B cell (primary cell): Measurements from ENCODE around the gene TANK. TPM values are rescaled to one million over a fixed set of nuclear protein-coding genes. Genes with fewer than 3 reads are reported as not detected.

Experiments
- ATAC-seq: fragments of 200-7000 bp; cut with Tn5 transposase; one replicate; pipeline ENCODE4 v1.10.0; 2021; ENCODE audit warnings: low read depth, mild to moderate bottlenecking, moderate number of reproducible peaks, moderate library complexity
- CTCF ChIA-PET: fragments of 350-600 bp; sonication (Branson Sonifier 250); formaldehyde crosslinking; loops from one replicate; lab custom pipeline; 2021; ENCODE audit warnings: antibody characterized with exemption, inconsistent platforms; lab: Charles Lee
- POLR2A ChIA-PET: fragments of 350-600 bp; sonication (Branson Sonifier 250); formaldehyde crosslinking; loops from one replicate; lab custom pipeline; 2021; ENCODE audit warnings: antibody characterized with exemption; lab: Charles Lee
- DNase-seq: peaks from one replicate; pipeline ENCODE4 v3.0.0; 2013
- H2AFZ ChIP-seq: 2 replicates; pipeline ENCODE4 v1.6.1; 2012; ENCODE audit warnings: mild to moderate bottlenecking, low read depth, low read length; ENCODE audit not compliant: insufficient read depth, poor library complexity, severe bottlenecking
- H3K27ac ChIP-seq, 2 donors: 1 replicate in 1 of 2; 2 replicates in 1 of 2; pipeline ENCODE4 v1.5.1; 2012 to 2013; ENCODE audit warnings: low read length in 2 of 2, mild to moderate bottlenecking in 2 of 2, moderate library complexity in 1 of 2
- H3K27me3 ChIP-seq, 4 experiments: fragments of 200-600 bp in 1 of 4; sonication (generic) in 1 of 4; replicated peaks in 1 of 4; 1 replicate in 2 of 4; 2 replicates in 2 of 4; pipeline versions ENCODE4 v1.6.1 to v1.7.0; 2013 to 2016; ENCODE audit warnings: low read length in 3 of 4, mild to moderate bottlenecking in 2 of 4, mixed read lengths in 1 of 4, moderate library complexity in 1 of 4; ENCODE audit not compliant: insufficient read depth in 4 of 4, control insufficient read depth in 3 of 4; ENCODE audit errors: control extremely low read depth in 1 of 4
- H3K36me3 ChIP-seq, 2 experiments: replicated peaks in 1 of 2; 1 replicate in 1 of 2; 2 replicates in 1 of 2; pipeline versions ENCODE4 v1.6.1 to v1.7.1; 2013; ENCODE audit warnings: low read length in 1 of 2; ENCODE audit not compliant: insufficient read depth in 2 of 2, control insufficient read depth in 1 of 2; ENCODE audit errors: control extremely low read depth in 1 of 2, extremely low read depth in 1 of 2
- H3K4me1 ChIP-seq, 2 donors: fragments of 200-600 bp in 1 of 2; sonication (generic) in 1 of 2; 1 replicate in 1 of 2; 2 replicates in 1 of 2; pipeline versions ENCODE4 v1.5.1 to v1.6.1; 2013 to 2017; ENCODE audit warnings: low read length in 2 of 2; ENCODE audit not compliant: control insufficient read depth in 2 of 2, insufficient read depth in 2 of 2
- H3K4me2 ChIP-seq: replicated peaks from 2 replicates; pipeline ENCODE3; 2012; ENCODE audit warnings: mild to moderate bottlenecking, low read depth, low read length; ENCODE audit not compliant: poor library complexity, severe bottlenecking
- H3K4me3 ChIP-seq, 5 experiments: fragments of 200-600 bp in 1 of 5; sonication (generic) in 1 of 5; 1 replicate in 3 of 5; 2 replicates in 2 of 5; pipeline versions ENCODE4 v1.5.1 to v1.7.0; 2011 to 2016; ENCODE audit warnings: low read length in 4 of 5, mild to moderate bottlenecking in 4 of 5, low read depth in 2 of 5, control low read depth in 1 of 5, moderate library complexity in 1 of 5; ENCODE audit not compliant: insufficient read depth in 1 of 5; ENCODE audit errors: control extremely low read depth in 1 of 5, extremely low read depth in 1 of 5
- H3K79me2 ChIP-seq: fragments of 200-600 bp; sonication (generic); one replicate; pipeline ENCODE4 v1.6.0; 2016; ENCODE audit warnings: low read length; ENCODE audit not compliant: control insufficient read depth, insufficient read depth
- H3K9ac ChIP-seq: fragments of 200-600 bp; sonication (generic); 2 replicates; pipeline ENCODE4 v1.6.1; 2017; ENCODE audit warnings: mild to moderate bottlenecking, low read length, moderate library complexity
- H3K9me3 ChIP-seq, 3 donors: one replicate each; pipeline versions ENCODE4 v1.6.1 to v1.7.1; 2013; ENCODE audit warnings: low read length in 2 of 3; ENCODE audit not compliant: control insufficient read depth in 2 of 3, insufficient read depth in 1 of 3; ENCODE audit errors: control extremely low read depth in 1 of 3
- H4K20me1 ChIP-seq: 2 replicates; pipeline ENCODE4 v1.6.0; 2012; ENCODE audit warnings: mild to moderate bottlenecking, low read length; ENCODE audit not compliant: insufficient read depth, control insufficient read depth, poor library complexity, severe bottlenecking
- H3K27ac Mint-ChIP-seq: one replicate; pipeline ENCODE4 v1.8.0; 2021; ENCODE audit warnings: mixed read lengths
- H3K27me3 Mint-ChIP-seq: one replicate; pipeline ENCODE4 v1.8.0; 2021; ENCODE audit warnings: mixed read lengths
- H3K4me1 Mint-ChIP-seq: one replicate; pipeline ENCODE4 v1.8.0; 2021; ENCODE audit warnings: mixed read lengths
- H3K4me3 Mint-ChIP-seq: one replicate; pipeline ENCODE4 v1.8.0; 2021; ENCODE audit warnings: mixed read lengths
- H3K9me3 Mint-ChIP-seq: one replicate; pipeline ENCODE4 v1.8.0; 2022; ENCODE audit warnings: mixed read lengths; ENCODE audit not compliant: insufficient read depth
- EZH2 ChIP-seq: IDR thresholded peaks from 2 replicates; pipeline ENCODE4 v1.6.1; 2012; ENCODE audit warnings: borderline replicate concordance, low read depth, mild to moderate bottlenecking, moderate library complexity, low read length; ENCODE audit not compliant: insufficient read depth, poor library complexity, severe bottlenecking
- WGBS: methylation state at CpG from one replicate; pipeline ENCODE4 v1.1.5; 2013; ENCODE audit warnings: missing lambda C conversion rate; ENCODE audit not compliant: insufficient coverage; 5-methylcytosine and 5-hydroxymethylcytosine counted together
- intact Hi-C: fragments of 100-400 bp; cut with micrococcal nuclease; formaldehyde crosslinking; loops from one replicate; pipeline ENCODE4 v1.10.0; 2022
- polyA plus RNA-seq: library from polyadenylated mRNA; depleted of rRNA; stranded (reverse); fragments of >200 nt; gene quantifications from 2 replicates; pipeline ENCODE4 v1.2.3, GENCODE V29; 2012
- total RNA-seq, 2 donors: library from RNA; stranded (reverse); fragments of 120-200 nt in 1 of 2; gene quantifications; 1 replicate in 1 of 2; 2 replicates in 1 of 2; pipeline versions ENCODE4 v1.2.3 to v1.2.4, GENCODE V29; 2013 to 2022
- TF ChIP-seq, protein P1 (sequence below): fragments of 200-600 bp; IDR thresholded peaks from one replicate; pipeline ENCODE4 v1.8.0; 2022; ENCODE audit warnings: antibody characterized with exemption, mild to moderate bottlenecking

Gene TANK
- total and polyA plus RNA-seq, 2 donors (not counting 1 experiment from before 2014, with no cell fraction given), result 62.4 to 179 TPM

DNA sequence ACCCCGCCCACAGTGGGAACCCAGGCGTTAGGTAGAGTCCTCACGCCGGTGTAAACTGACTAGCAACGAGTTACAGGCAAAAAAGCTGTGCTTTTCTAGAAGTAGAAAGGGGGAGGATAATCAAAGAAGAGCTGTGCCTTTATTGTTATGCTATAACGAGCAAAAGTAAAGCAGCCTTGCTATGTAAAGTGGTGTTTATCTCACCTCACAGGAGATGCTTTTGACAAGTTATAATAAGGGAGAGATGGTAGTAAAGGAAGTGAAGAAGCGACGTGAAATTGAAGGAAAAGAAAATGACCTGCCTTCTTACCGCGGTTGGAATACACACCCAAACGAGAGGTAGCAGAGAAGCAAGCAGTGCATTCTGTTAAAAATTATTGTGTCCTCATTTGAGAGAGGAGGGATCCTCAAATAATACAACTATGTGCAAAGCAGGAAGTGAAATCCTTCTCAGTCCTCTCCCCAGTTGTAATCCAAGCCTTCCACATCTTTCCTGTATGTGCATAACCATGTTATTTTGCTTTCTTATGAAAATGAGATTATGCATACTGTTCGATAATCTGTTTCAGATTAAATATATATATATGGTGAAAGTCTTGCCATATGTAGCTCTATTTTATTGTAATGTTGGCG, 962 bp downstream of the TANK start:
- Histone ChIP-seq H3K9me3 (peaks cover 0 to 3% (median 0%) of the 10 kb centered on the region in 3 donors), H3K36me3 (peaks cover 0 to 26% of the 10 kb centered on the region in 2 experiments), H2AFZ (peak overlapping the region; percentile 45), H3K4me2 (peak overlapping the region; percentile 81), H3K27ac (peak overlapping the region; percentile 93 to 97), H3K27me3 (no peaks in the 10 kb centered on the region), H3K4me1 (peaks cover 45 to 50% of the 10 kb centered on the region in 2 donors), H3K9ac (peak overlapping the region; percentile 93), H4K20me1 (peaks cover 5% of the 10 kb centered on the region), H3K4me3 (peak overlapping the region; percentile 90 to 99 (median 96)), H3K79me2 (peaks cover 84% of the 10 kb centered on the region)
- Mint-ChIP-seq H3K4me3 (peak overlapping the region; percentile 95), H3K9me3 (no peaks in the 10 kb centered on the region), H3K4me1 (peaks cover 78% of the 10 kb centered on the region), H3K27me3 (no peaks in the 10 kb centered on the region), H3K27ac (peak overlapping the region; percentile 96)
- CTCF ChIA-PET, result interaction anchor here (0.5 to 1.8 kb wide), 2 partner anchors 16 to 97 kb away, joined by 3 to 5 read pairs; no protein-coding TSS in a partner anchor
- POLR2A ChIA-PET, result interaction anchor here (0.8 to 1.7 kb wide), 2 partner anchors 8 to 25 kb away, joined by 3 to 9 read pairs; no protein-coding TSS in a partner anchor
- TF ChIP-seq, protein P1, sequence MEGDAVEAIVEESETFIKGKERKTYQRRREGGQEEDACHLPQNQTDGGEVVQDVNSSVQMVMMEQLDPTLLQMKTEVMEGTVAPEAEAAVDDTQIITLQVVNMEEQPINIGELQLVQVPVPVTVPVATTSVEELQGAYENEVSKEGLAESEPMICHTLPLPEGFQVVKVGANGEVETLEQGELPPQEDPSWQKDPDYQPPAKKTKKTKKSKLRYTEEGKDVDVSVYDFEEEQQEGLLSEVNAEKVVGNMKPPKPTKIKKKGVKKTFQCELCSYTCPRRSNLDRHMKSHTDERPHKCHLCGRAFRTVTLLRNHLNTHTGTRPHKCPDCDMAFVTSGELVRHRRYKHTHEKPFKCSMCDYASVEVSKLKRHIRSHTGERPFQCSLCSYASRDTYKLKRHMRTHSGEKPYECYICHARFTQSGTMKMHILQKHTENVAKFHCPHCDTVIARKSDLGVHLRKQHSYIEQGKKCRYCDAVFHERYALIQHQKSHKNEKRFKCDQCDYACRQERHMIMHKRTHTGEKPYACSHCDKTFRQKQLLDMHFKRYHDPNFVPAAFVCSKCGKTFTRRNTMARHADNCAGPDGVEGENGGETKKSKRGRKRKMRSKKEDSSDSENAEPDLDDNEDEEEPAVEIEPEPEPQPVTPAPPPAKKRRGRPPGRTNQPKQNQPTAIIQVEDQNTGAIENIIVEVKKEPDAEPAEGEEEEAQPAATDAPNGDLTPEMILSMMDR, result no peak
- no peak for TF ChIP-seq EZH2
- WGBS, result 0% methylated on average over 6 of the region's 13 CpGs
- ATAC-seq, result no peak
- DNase-seq, result peak; percentile 66
- intact Hi-C loops, result loop anchor here (5.0 to 10.0 kb wide), 5 partner anchors 41 to 1184 kb away; partner anchors contain the start of gene GCA

- Histone ChIP-seq H2AFZ (no peak overlapping the region), H3K4me3 (peak overlapping the region in 2 of 5 experiments; percentile 7 to 12), H3K9ac (peak overlapping the region; percentile 18), H3K4me1 (peaks cover 66 to 69% of the 10 kb centered on the region in 2 donors), H4K20me1 (peaks cover 5% of the 10 kb centered on the region), H3K27me3 (no peaks in the 10 kb centered on the region), H3K36me3 (peaks cover 0 to 18% of the 10 kb centered on the region in 2 experiments), H3K79me2 (peaks cover 89% of the 10 kb centered on the region), H3K27ac (peak overlapping the region; percentile 41 to 81), H3K9me3 (no peaks in the 10 kb centered on the region), H3K4me2 (peak overlapping the region; percentile 81)
- no peak for TF ChIP-seq EZH2
- TF ChIP-seq, protein P1, result no peak
- ChIA-PET CTCF (interaction anchor here (1.3 kb wide), 1 partner anchor 100 kb away, joined by 4 read pairs; no protein-coding TSS in a partner anchor), POLR2A (no interaction called here)
- DNase-seq, result peak; percentile 45
- H3K27ac Mint-ChIP-seq, result peak overlapping the region; percentile 88
- intact Hi-C loops, result loop anchor here (5.0 to 10.0 kb wide), 5 partner anchors 39 to 1181 kb away; partner anchors contain the start of gene GCA
- no peaks in the 10 kb centered on the region for H3K27me3 Mint-ChIP-seq
- peak overlapping the region; percentile 82 for H3K4me3 Mint-ChIP-seq
- peaks cover 2% of the 10 kb centered on the region for H3K9me3 Mint-ChIP-seq
- no CpG with 5 or more reads among the region's 2 CpGs for WGBS
- H3K4me1 Mint-ChIP-seq, result peaks cover 85% of the 10 kb centered on the region
- no peak for ATAC-seq
Measured at GRCh38 chr2:161163440-161163839, 3.2 kb downstream of the TANK start.
